HCT116 (cell line): ENCODE data around the gene RAD51D. TPM values are rescaled to one million over a fixed set of nuclear protein-coding genes. Genes with fewer than 3 reads are reported as not detected.

ENCODE experiments used
- ATAC-seq: fragments of 200-7000 bp; cut with Tn5 transposase; 2 replicates; pipeline ENCODE4 v1.9.1; 2020; ENCODE audit warnings: mild to moderate bottlenecking, moderate library complexity
- BruUV-seq: library from RNA; stranded (reverse); fragments of 400-500 nt; replicated peaks from 2 replicates; lab custom pipeline; 2021; lab: Mats Ljungman, UMichigan
- CTCF ChIA-PET: fragments of 300-600 bp; sonication (Branson Sonifier 250); formaldehyde crosslinking; loops from one replicate; lab custom pipeline; 2021; ENCODE audit warnings: antibody characterized with exemption; lab: Charles Lee
- POLR2A ChIA-PET: fragments of 300-600, 350-600 bp; sonication (Branson Sonifier 250); formaldehyde crosslinking; loops from one replicate; lab custom pipeline; 2021; ENCODE audit warnings: antibody characterized with exemption; lab: Charles Lee
- RAD21 ChIA-PET, 2 experiments: fragments of 300-600 bp; sonication (Branson Sonifier 250); formaldehyde crosslinking; loops; one replicate each; lab custom pipeline; 2023; ENCODE audit warnings: low total read pairs in 2 of 2; ENCODE audit not compliant: uncharacterized antibody in 2 of 2, unreplicated experiment in 2 of 2, low non-redundant PET in 1 of 2; lab: Charles Lee
- DNase-seq: peaks from one replicate; pipeline ENCODE4 v3.0.0-alpha.2; 2010; ENCODE audit warnings: low read depth, low spot score
- H2AFZ ChIP-seq: fragments of 200-600 bp; shearing (Covaris generic), sonication (generic); 2 replicates; pipeline ENCODE4 v1.6.1; 2017; ENCODE audit warnings: low read depth, mixed run types, mixed read lengths, antibody characterized with exemption, low read length; ENCODE audit not compliant: poor library complexity, severe bottlenecking
- H3K27ac ChIP-seq: 2 replicates; pipeline ENCODE4 v1.5.1; 2012; ENCODE audit warnings: low read depth, low read length
- H3K27me3 ChIP-seq: fragments of 200-600 bp; sonication (generic); 2 replicates; pipeline ENCODE4 v1.6.1; 2016; ENCODE audit warnings: mixed run types, low read length, mixed read lengths; ENCODE audit not compliant: insufficient read depth
- H3K36me3 ChIP-seq, 2 experiments: fragments of 200-500 bp in 1 of 2; fragments of 200-600 bp in 1 of 2; sonication (Bioruptor generic) in 1 of 2; sonication (generic) in 1 of 2; 2 replicates each; pipeline versions ENCODE4 v1.5.1 to v1.6.1; 2014 to 2016; ENCODE audit warnings: low read length in 2 of 2, inconsistent platforms in 1 of 2, mixed read lengths in 1 of 2, mixed run types in 1 of 2; ENCODE audit not compliant: insufficient read depth in 2 of 2, control insufficient read depth in 1 of 2
- H3K4me1 ChIP-seq, 2 experiments: fragments of 200-600 bp in 1 of 2; sonication (generic) in 1 of 2; 2 replicates each; pipeline versions ENCODE4 v1.5.1 to v1.6.1; 2012 to 2017; ENCODE audit warnings: low read length in 2 of 2, inconsistent platforms in 1 of 2, mild to moderate bottlenecking in 1 of 2, mixed read lengths in 1 of 2, mixed run types in 1 of 2, moderate library complexity in 1 of 2; ENCODE audit not compliant: insufficient read depth in 2 of 2, control insufficient read depth in 1 of 2
- H3K4me2 ChIP-seq: fragments of 200-600 bp; sonication (generic); 2 replicates; pipeline ENCODE4 v1.6.1; 2017; ENCODE audit warnings: mixed run types, low read length, mixed read lengths
- H3K4me3 ChIP-seq, 2 experiments: fragments of 200-600 bp in 1 of 2; sonication (generic) in 1 of 2; replicated peaks in 1 of 2; 2 replicates each; pipeline ENCODE4 v1.5.1; 2011 to 2016; ENCODE audit warnings: low read length in 2 of 2, control low read depth in 1 of 2, low read depth in 1 of 2, mild to moderate bottlenecking in 1 of 2, mixed read lengths in 1 of 2, mixed run types in 1 of 2
- H3K79me2 ChIP-seq: fragments of 200-600 bp; sonication (generic); 2 replicates; pipeline ENCODE4 v1.6.1; 2017; ENCODE audit warnings: mild to moderate bottlenecking, mixed run types, low read length, moderate library complexity, mixed read lengths; ENCODE audit not compliant: insufficient read depth
- H3K9ac ChIP-seq: fragments of 200-600 bp; sonication (generic); 2 replicates; pipeline ENCODE4 v1.6.1; 2016; ENCODE audit warnings: low read length, mixed read lengths
- H3K9me2 ChIP-seq: fragments of 200-600 bp; sonication (generic), shearing (Covaris generic); 2 replicates; pipeline ENCODE4 v1.6.1; 2017; ENCODE audit warnings: mixed run types, mild to moderate bottlenecking, moderate library complexity; ENCODE audit not compliant: insufficient read depth
- H3K9me3 ChIP-seq, 2 experiments: fragments of 200-500 bp in 1 of 2; fragments of 200-600 bp in 1 of 2; sonication (Bioruptor generic) in 1 of 2; sonication (generic) in 1 of 2; 2 replicates each; pipeline ENCODE4 v1.6.1; 2014 to 2017; ENCODE audit warnings: low read length in 2 of 2, mixed read lengths in 2 of 2, inconsistent platforms in 1 of 2, low read depth in 1 of 2, mild to moderate bottlenecking in 1 of 2, mixed run types in 1 of 2, moderate library complexity in 1 of 2; ENCODE audit not compliant: control insufficient read depth in 1 of 2, insufficient read depth in 1 of 2
- H4K20me1 ChIP-seq: fragments of 200-600 bp; sonication (generic), shearing (Covaris generic); 2 replicates; pipeline ENCODE4 v1.6.1; 2017; ENCODE audit warnings: mixed run types, mild to moderate bottlenecking, moderate library complexity; ENCODE audit not compliant: insufficient read depth
- CEBPB ChIP-seq: IDR thresholded peaks from 2 replicates; pipeline ENCODE4 v1.6.1; 2012; ENCODE audit warnings: low read depth
- ELF1 ChIP-seq: IDR thresholded peaks from 2 replicates; pipeline ENCODE4 v1.6.1; 2012; ENCODE audit warnings: low read depth, borderline replicate concordance
- POLR2A ChIP-seq: IDR thresholded peaks from 2 replicates; pipeline ENCODE4 v1.7.0; 2011; ENCODE audit warnings: borderline replicate concordance; ENCODE audit not compliant: insufficient read depth, insufficient read length; ENCODE audit errors: extremely low read depth
- POLR2AphosphoS5 ChIP-seq: IDR thresholded peaks from 2 replicates; pipeline ENCODE4 v1.6.1; 2011; ENCODE audit warnings: mild to moderate bottlenecking, low read depth, low read length, moderate library complexity
- RAD21 ChIP-seq: IDR thresholded peaks from 2 replicates; pipeline ENCODE4 v1.6.1; 2012; ENCODE audit warnings: low read depth, mild to moderate bottlenecking
- SP1 ChIP-seq: IDR thresholded peaks from 2 replicates; pipeline ENCODE4 v1.6.1; 2012; ENCODE audit warnings: low read depth
- SRF ChIP-seq: IDR thresholded peaks from 2 replicates; pipeline ENCODE4 v1.6.1; 2012; ENCODE audit warnings: low read depth
- ZBTB33 ChIP-seq: IDR thresholded peaks from 2 replicates; pipeline ENCODE4 v1.6.1; 2011; ENCODE audit warnings: mild to moderate bottlenecking, low read length, moderate library complexity; ENCODE audit not compliant: insufficient replicate concordance; ENCODE audit errors: extremely low read depth
- ZNF274 ChIP-seq: fragments of 200-500 bp; sonication (Bioruptor generic); IDR thresholded peaks from 2 replicates; pipeline ENCODE4 v1.6.1; 2014; ENCODE audit warnings: mild to moderate bottlenecking, low read depth, low read length, inconsistent platforms
- intact Hi-C: fragments of 100-400 bp; cut with micrococcal nuclease; formaldehyde crosslinking; loops from 2 replicates; pipeline ENCODE4 v1.10.0; 2022
- total RNA-seq: library from RNA; stranded (reverse); gene quantifications from one replicate; pipeline ENCODE4 v1.2.1, GENCODE V29; 2021; ENCODE audit not compliant: unreplicated experiment
- TF ChIP-seq, protein P1 (sequence below), 3 experiments: fragments of 200-600 bp in 1 of 3; sonication (generic) in 1 of 3; IDR thresholded peaks in 2 of 3; conservative IDR thresholded peaks in 1 of 3; 2 replicates each; pipeline ENCODE4 v1.5.1; 2012 to 2017; ENCODE audit warnings: low read depth in 2 of 3, low read length in 2 of 3, antibody characterized with exemption in 1 of 3, borderline replicate concordance in 1 of 3, control low read depth in 1 of 3, mild to moderate bottlenecking in 1 of 3, mixed read lengths in 1 of 3, mixed run types in 1 of 3, moderate library complexity in 1 of 3; ENCODE audit not compliant: insufficient read depth in 1 of 3

RAD51D gene
- total RNA-seq, 1 experiment from 2014 or later, result 12.9 TPM

DNA sequence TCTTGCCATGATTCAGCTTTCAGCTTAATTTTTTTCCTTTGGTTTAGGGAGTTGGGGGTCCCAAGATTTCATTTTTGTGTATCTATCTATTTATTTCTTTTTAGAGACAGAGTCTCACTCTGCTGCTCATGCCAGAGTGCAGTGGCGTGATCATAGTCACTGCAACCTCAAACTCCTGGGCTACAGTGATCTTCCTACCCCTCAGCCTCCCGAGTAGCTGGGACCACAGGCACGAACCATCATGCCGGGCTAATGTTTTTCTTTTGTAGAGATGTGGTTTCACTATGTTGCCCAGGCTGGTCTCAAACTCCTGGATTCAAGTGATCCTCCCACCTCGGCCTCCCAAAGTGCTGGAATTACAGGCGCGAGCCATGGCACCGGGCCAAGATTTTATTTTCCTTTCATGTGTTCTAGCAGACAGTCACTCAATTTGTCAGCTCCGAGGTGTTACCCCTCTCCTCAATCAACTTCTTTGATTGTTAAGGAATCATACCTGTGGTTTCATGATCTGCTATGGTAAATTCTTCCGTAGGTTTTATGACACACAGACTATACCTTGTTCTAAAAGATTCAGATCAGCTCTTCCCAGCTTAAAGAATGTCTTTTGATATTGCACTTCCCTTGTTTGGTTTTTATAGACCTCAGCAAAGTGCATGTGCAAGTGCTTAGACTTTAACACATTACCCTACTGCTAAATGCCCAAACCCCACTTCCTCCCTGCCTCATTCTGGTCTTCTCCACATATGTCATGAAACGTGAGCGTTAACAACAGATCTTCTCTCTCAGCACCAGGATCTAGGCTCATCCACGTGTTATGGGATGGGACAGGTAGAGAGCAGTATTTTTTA is 40.9 kb upstream of the RAD51D start:
- H3K27ac ChIP-seq, result no peak overlapping the region
- POLR2A ChIA-PET, result no interaction called here
- DNase-seq, result no peak
- no peak for TF ChIP-seq ELF1
- TF ChIP-seq SP1, result no peak
- TF ChIP-seq SRF, result no peak
- no peak for TF ChIP-seq POLR2A
- no peak for TF ChIP-seq RAD21
- no peak for TF ChIP-seq ZNF274
- no peak for TF ChIP-seq ZBTB33
- TF ChIP-seq POLR2AphosphoS5, result no peak
- TF ChIP-seq, protein P1, sequence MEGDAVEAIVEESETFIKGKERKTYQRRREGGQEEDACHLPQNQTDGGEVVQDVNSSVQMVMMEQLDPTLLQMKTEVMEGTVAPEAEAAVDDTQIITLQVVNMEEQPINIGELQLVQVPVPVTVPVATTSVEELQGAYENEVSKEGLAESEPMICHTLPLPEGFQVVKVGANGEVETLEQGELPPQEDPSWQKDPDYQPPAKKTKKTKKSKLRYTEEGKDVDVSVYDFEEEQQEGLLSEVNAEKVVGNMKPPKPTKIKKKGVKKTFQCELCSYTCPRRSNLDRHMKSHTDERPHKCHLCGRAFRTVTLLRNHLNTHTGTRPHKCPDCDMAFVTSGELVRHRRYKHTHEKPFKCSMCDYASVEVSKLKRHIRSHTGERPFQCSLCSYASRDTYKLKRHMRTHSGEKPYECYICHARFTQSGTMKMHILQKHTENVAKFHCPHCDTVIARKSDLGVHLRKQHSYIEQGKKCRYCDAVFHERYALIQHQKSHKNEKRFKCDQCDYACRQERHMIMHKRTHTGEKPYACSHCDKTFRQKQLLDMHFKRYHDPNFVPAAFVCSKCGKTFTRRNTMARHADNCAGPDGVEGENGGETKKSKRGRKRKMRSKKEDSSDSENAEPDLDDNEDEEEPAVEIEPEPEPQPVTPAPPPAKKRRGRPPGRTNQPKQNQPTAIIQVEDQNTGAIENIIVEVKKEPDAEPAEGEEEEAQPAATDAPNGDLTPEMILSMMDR (IDR thresholded peaks at IDR 0.05 in 2 of 3, conservative IDR thresholded peaks at IDR 0.05 in 1 of 3; ENCODE audit: borderline replicate concordance in 1 of 3, insufficient read depth in 1 of 3, low read depth in 2 of 3, low read length in 2 of 3), result no peak
- TF ChIP-seq CEBPB, result no peak
- TF ChIP-seq, all 23 proteins: peak for 0
- no peaks in the 10 kb centered on the region for H3K9me3 ChIP-seq
- H2AFZ ChIP-seq, result no peak overlapping the region
- no peaks in the 10 kb centered on the region for H3K4me1 ChIP-seq
- no peaks in the 10 kb centered on the region for H3K79me2 ChIP-seq
- H3K36me3 ChIP-seq, result no peaks in the 10 kb centered on the region
- no peak overlapping the region for H3K9ac ChIP-seq
- ChIA-PET RAD21 (no interaction called here), CTCF (no interaction called here)
- no TSS peak for BruUV-seq
- H3K4me2 ChIP-seq, result no peak overlapping the region
- no peaks in the 10 kb centered on the region; the same call in 1 of the 2 replicates for H3K9me2 ChIP-seq
- H3K4me3 ChIP-seq, result no peak overlapping the region
- no peak for ATAC-seq
- intact Hi-C loops, result no loop called here
- 0 out of 2 replicates have a peak, but pooled peaks cover 7% of the 10 kb centered on the region for H3K27me3 ChIP-seq
- H4K20me1 ChIP-seq, result no peaks in the 10 kb centered on the region
